GM21367 (cell line): ENCODE data around the gene PML.
"Not testable (repeated sequence)": the region's sequence is repeated elsewhere in the genome, so short reads cannot be mapped to it uniquely, and the experiment has no call there.

ENCODE experiments used
- ATAC-seq: cut with Tn5 transposase; IDR thresholded peaks from one replicate; pipeline ENCODE4 v1.9.1; 2021; ENCODE audit not compliant: unreplicated experiment

PML gene

GRCh38 chr15:74037171-74038117 is 42.9 kb downstream of the PML start:
- ATAC-seq, result no peak

GRCh38 chr15:74038707-74039655 is 44.5 kb downstream of the PML start:
- no peak for ATAC-seq

GRCh38 chr15:74039656-74040010 is 45.1 kb downstream of the PML start:
- ATAC-seq, result no peak

- no peak for ATAC-seq
Measured at GRCh38 chr15:74040109-74040850, 45.8 kb downstream of the PML start.

GRCh38 chr15:74041311-74041756 is 46.8 kb downstream of the PML start:
- no peak for ATAC-seq

GRCh38 chr15:74041777-74042435 is 47.4 kb downstream of the PML start:
- no peak for ATAC-seq

- no peak for ATAC-seq
Measured at GRCh38 chr15:74042603-74043424, 48.3 kb downstream of the PML start.

- no peak for ATAC-seq
Measured at GRCh38 chr15:74043425-74044266, 49.1 kb downstream of the PML start.

GRCh38 chr15:74044267-74045110 is 50.0 kb downstream of the PML start:
- ATAC-seq, result no peak

- no peak for ATAC-seq
Measured at GRCh38 chr15:74045184-74045583, 50.7 kb downstream of the PML start.

GRCh38 chr15:74045636-74046274 is 51.2 kb downstream of the PML start:
- ATAC-seq, result no peak

- no peak for ATAC-seq
Measured at GRCh38 chr15:74046275-74046674, 51.8 kb downstream of the PML start.

- ATAC-seq, result no peak
Measured at GRCh38 chr15:74050127-74050526, 55.6 kb downstream of the PML start.

GRCh38 chr15:74050556-74051234 is 56.2 kb downstream of the PML start:
- no peak for ATAC-seq

GRCh38 chr15:74052271-74053260 is 58.0 kb downstream of the PML start:
- ATAC-seq, result not testable (repeated sequence)
